GM12891 (cell line): ENCODE measurements around the gene ZNF232.
"Not testable (repeated sequence)": the region's sequence is repeated elsewhere in the genome, so short reads cannot be mapped to it uniquely, and the experiment has no call there.

Experiments
- POLR2A ChIP-seq: IDR thresholded peaks from 2 replicates; pipeline ENCODE4 v1.6.1; 2011; ENCODE audit warnings: low read depth, low read length, control low read depth
- POLR2AphosphoS5 ChIP-seq: IDR thresholded peaks from 2 replicates; pipeline ENCODE4 v1.6.1; 2011; ENCODE audit warnings: low read depth, low read length, control low read depth
- TAF1 ChIP-seq: IDR thresholded peaks from 2 replicates; pipeline ENCODE4 v1.6.1; 2011; ENCODE audit warnings: low read depth, low read length, control low read depth

GRCh38 chr17:5077275-5077674 is 34.4 kb downstream of the ZNF232 start:
- TF ChIP-seq POLR2A, TAF1, POLR2AphosphoS5: not testable (repeated sequence)
